ENCODE results near the gene MAPT. TPM values are rescaled to one million over a fixed set of nuclear protein-coding genes. Genes with fewer than 3 reads are reported as not detected.

MAPT gene
- total RNA-seq, 1 donor from 2014 or later = 3.5 TPM

GRCh38 chr17:45877467-45877866 is 16.9 kb upstream of the MAPT start:
- no peak for DNase-seq (ENCODE audit: extremely low spot score, unreplicated experiment)
- Mint-ChIP-seq H3K36me3 (no peaks in the 10 kb centered on the region), H3K27ac (no peak overlapping the region), H3K4me3 (no peak overlapping the region), H3K4me1 (ENCODE audit: unreplicated experiment) (peaks cover 8% of the 10 kb centered on the region), H3K27me3 (peaks cover 33% of the 10 kb centered on the region), H3K9me3 (no peaks in the 10 kb centered on the region)
- no peak for TF ChIP-seq CTCF (conservative IDR thresholded peaks at IDR 0.05)

- TF ChIP-seq CTCF (conservative IDR thresholded peaks at IDR 0.05) = no peak
- Mint-ChIP-seq H3K4me1 (ENCODE audit: unreplicated experiment) (no peaks in the 10 kb centered on the region), H3K36me3 (no peaks in the 10 kb centered on the region), H3K27me3 (peaks cover 42% of the 10 kb centered on the region), H3K4me3 (no peak overlapping the region), H3K9me3 (no peaks in the 10 kb centered on the region), H3K27ac (no peak overlapping the region)
- DNase-seq (ENCODE audit: extremely low spot score, unreplicated experiment) = no peak
These were observed 11.3 kb upstream of the MAPT start for GRCh38 chr17:45883063-45883462.

- no peak overlapping the region for H3K4me3 Mint-ChIP-seq
- H3K9me3 Mint-ChIP-seq = no peaks in the 10 kb centered on the region
- H3K36me3 Mint-ChIP-seq = no peaks in the 10 kb centered on the region
- H3K27ac Mint-ChIP-seq = no peak overlapping the region
- no peaks in the 10 kb centered on the region for H3K4me1 Mint-ChIP-seq (ENCODE audit: unreplicated experiment)
- no peak for DNase-seq (ENCODE audit: extremely low spot score, unreplicated experiment)
- peaks cover 68% of the 10 kb centered on the region for H3K27me3 Mint-ChIP-seq
- no peak for TF ChIP-seq CTCF (conservative IDR thresholded peaks at IDR 0.05)
These were observed 7.5 kb upstream of the MAPT start for GRCh38 chr17:45886852-45887251.

GRCh38 chr17:45888392-45888791 is 6.0 kb upstream of the MAPT start:
- Mint-ChIP-seq H3K27me3 (peaks cover 64% of the 10 kb centered on the region), H3K27ac (no peak overlapping the region), H3K9me3 (no peaks in the 10 kb centered on the region), H3K36me3 (no peaks in the 10 kb centered on the region), H3K4me1 (ENCODE audit: unreplicated experiment) (no peaks in the 10 kb centered on the region), H3K4me3 (no peak overlapping the region)
- no peak for DNase-seq (ENCODE audit: extremely low spot score, unreplicated experiment)
- TF ChIP-seq CTCF (conservative IDR thresholded peaks at IDR 0.05) = no peak

- no peaks in the 10 kb centered on the region for H3K36me3 Mint-ChIP-seq
- peaks cover 64% of the 10 kb centered on the region for H3K27me3 Mint-ChIP-seq
- H3K27ac Mint-ChIP-seq = no peak overlapping the region
- no peaks in the 10 kb centered on the region for H3K9me3 Mint-ChIP-seq
- H3K4me1 Mint-ChIP-seq (ENCODE audit: unreplicated experiment) = no peaks in the 10 kb centered on the region
- no peak overlapping the region for H3K4me3 Mint-ChIP-seq
- peak; percentile 56 for TF ChIP-seq CTCF (conservative IDR thresholded peaks at IDR 0.05)
- no peak for DNase-seq (ENCODE audit: extremely low spot score, unreplicated experiment)
These were observed 4.8 kb upstream of the MAPT start for GRCh38 chr17:45889579-45889978.

GRCh38 chr17:45893725-45894021 is 681 bp upstream of the MAPT start:
- Mint-ChIP-seq H3K36me3 (no peaks in the 10 kb centered on the region), H3K4me3 (peak overlapping the region; percentile 86), H3K9me3 (no peaks in the 10 kb centered on the region), H3K27ac (peak overlapping the region; percentile 57), H3K27me3 (peaks cover 78% of the 10 kb centered on the region), H3K4me1 (ENCODE audit: unreplicated experiment) (no peaks in the 10 kb centered on the region)
- no peak for TF ChIP-seq CTCF (conservative IDR thresholded peaks at IDR 0.05)
- no peak for DNase-seq (ENCODE audit: extremely low spot score, unreplicated experiment)
